Measurements from ENCODE around the gene DES. TPM values are rescaled to one million over a fixed set of nuclear protein-coding genes. Genes with fewer than 3 reads are reported as not detected.

Gene DES
- total RNA-seq, 2 donors from 2014 or later = 1.1 to 3.5 TPM

GRCh38 chr2:219400562-219400961 lies 17.6 kb upstream of the DES start:
- H3K4me3 ChIP-seq (ENCODE audit: low read length) = no peak overlapping the region
- peak; percentile 4 for TF ChIP-seq CTCF (conservative IDR thresholded peaks at IDR 0.05)
- H3K27me3 ChIP-seq (ENCODE audit: control insufficient read depth, insufficient read depth, low read length, poor library complexity, severe bottlenecking) = no peaks in the 10 kb centered on the region
- DNase-seq = no peak
- Mint-ChIP-seq H3K9me3 (no peaks in the 10 kb centered on the region), H3K36me3 (ENCODE audit: low read depth) (no peaks in the 10 kb centered on the region), H3K27me3 (ENCODE audit: insufficient read depth) (no peaks in the 10 kb centered on the region), H3K27ac (no peak overlapping the region), H3K4me1 (peaks cover 37% of the 10 kb centered on the region), H3K4me3 (no peak overlapping the region)
- WGBS, 2 experiments (ENCODE audit: insufficient coverage in 1 of 2, insufficient read length in 1 of 2) = 61 to 74% methylated on average over 5 to 6 of the region's 6 CpGs
- peaks cover 28% of the 10 kb centered on the region for H3K4me1 ChIP-seq (ENCODE audit: control insufficient read depth, insufficient read depth, low read length)
- H3K9me3 ChIP-seq (ENCODE audit: control insufficient read depth, low read length) = no peaks in the 10 kb centered on the region
- H3K27ac ChIP-seq (ENCODE audit: low read depth, low read length) = no peak overlapping the region
- H3K9ac ChIP-seq (ENCODE audit: extremely low read depth, low read length, poor library complexity, severe bottlenecking) = no peak overlapping the region
- no peaks in the 10 kb centered on the region for H3K36me3 ChIP-seq (ENCODE audit: control insufficient read depth, insufficient read depth, low read length)

DNA sequence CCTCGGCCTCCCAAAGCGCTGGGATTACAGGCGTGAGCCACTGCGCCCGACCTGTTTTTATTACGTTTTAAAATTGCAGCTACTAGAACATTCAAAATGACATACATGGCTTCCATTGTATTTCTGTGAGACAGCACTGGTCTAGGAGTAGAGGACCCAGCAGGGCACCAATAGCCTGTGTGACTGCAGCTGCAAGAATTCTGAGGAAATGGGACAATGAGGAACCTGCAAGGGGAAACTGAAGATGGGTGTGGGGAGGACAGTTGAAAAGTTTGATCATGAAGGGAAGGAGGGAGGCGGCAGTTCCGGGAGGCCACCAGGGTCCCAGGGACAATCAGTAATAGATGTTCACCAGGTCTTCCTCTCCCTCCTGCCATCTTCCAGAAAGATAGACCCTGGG lies 16.6 kb upstream of the DES start:
- Histone ChIP-seq H3K4me1 (ENCODE audit: control insufficient read depth, insufficient read depth, low read length) (peaks cover 28% of the 10 kb centered on the region), H3K36me3 (ENCODE audit: control insufficient read depth, insufficient read depth, low read length) (no peaks in the 10 kb centered on the region), H3K9me3 (ENCODE audit: control insufficient read depth, low read length) (no peaks in the 10 kb centered on the region), H3K4me3 (ENCODE audit: low read length) (no peak overlapping the region), H3K27ac (ENCODE audit: low read depth, low read length) (no peak overlapping the region), H3K9ac (ENCODE audit: extremely low read depth, low read length, poor library complexity, severe bottlenecking) (no peak overlapping the region), H3K27me3 (ENCODE audit: control insufficient read depth, insufficient read depth, low read length, poor library complexity, severe bottlenecking) (no peaks in the 10 kb centered on the region)
- Mint-ChIP-seq H3K9me3 (no peaks in the 10 kb centered on the region), H3K36me3 (ENCODE audit: low read depth) (no peaks in the 10 kb centered on the region), H3K4me3 (no peak overlapping the region), H3K27me3 (ENCODE audit: insufficient read depth) (no peaks in the 10 kb centered on the region), H3K27ac (no peak overlapping the region), H3K4me1 (peaks cover 37% of the 10 kb centered on the region)
- 89 to 96% methylated on average over 6 to 8 of the region's 8 CpGs for WGBS, 2 experiments (ENCODE audit: insufficient coverage in 1 of 2, insufficient read length in 1 of 2)
- no peak for DNase-seq
- TF ChIP-seq CTCF (conservative IDR thresholded peaks at IDR 0.05) = no peak

DNA sequence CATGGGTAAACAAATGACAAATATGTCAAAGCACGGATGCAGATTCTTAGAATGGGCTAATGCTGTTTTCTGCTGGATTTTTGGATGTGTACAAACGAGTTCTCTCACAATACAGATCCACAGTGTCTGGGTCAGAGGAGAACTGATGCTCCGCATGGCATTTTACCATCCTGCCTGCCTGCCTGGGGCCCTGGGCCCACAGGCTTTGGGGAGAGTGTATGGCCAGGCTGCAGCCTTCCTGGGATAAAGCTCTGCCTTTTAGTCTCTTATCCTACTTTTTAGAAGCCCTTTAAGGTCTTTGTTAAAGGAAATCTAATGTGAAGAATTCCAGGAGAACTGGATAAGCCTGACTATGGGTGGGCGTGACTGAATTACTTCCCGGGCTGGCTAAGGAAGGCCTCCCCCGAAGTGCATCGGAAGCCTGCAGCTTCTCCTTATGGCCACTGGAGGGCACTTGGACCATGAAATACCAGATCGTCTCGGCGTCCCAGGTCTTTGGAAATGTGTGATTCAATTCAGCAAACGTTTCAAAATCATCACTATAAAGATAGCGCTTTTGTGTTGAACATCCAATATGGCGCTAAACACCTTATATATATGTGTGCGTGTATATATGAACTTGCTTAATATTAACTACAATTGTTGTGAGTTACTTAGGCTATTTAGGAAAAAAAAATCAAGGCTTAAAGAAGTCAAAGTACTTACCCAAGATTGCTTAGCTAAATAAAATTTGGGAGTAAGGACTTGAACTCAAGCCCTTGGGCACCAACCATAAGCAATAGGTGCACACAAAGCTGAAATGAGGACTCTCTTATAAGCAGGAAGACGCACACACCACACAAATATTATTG lies 15.3 kb upstream of the DES start:
- H3K27me3 ChIP-seq (ENCODE audit: control insufficient read depth, insufficient read depth, low read length, poor library complexity, severe bottlenecking) = no peaks in the 10 kb centered on the region
- H3K4me1 ChIP-seq (ENCODE audit: control insufficient read depth, insufficient read depth, low read length) = peaks cover 28% of the 10 kb centered on the region
- H3K4me3 ChIP-seq (ENCODE audit: low read length) = peak overlapping the region; percentile 8
- peak; percentile 96 for TF ChIP-seq CTCF (conservative IDR thresholded peaks at IDR 0.05)
- no peaks in the 10 kb centered on the region for H3K36me3 Mint-ChIP-seq (ENCODE audit: low read depth)
- peak overlapping the region; percentile 20 for H3K27ac Mint-ChIP-seq
- peak; percentile 93 for DNase-seq
- no peak overlapping the region for H3K4me3 Mint-ChIP-seq
- no peak overlapping the region for H3K9ac ChIP-seq (ENCODE audit: extremely low read depth, low read length, poor library complexity, severe bottlenecking)
- H3K9me3 Mint-ChIP-seq = no peaks in the 10 kb centered on the region
- WGBS, 2 experiments (ENCODE audit: insufficient coverage in 1 of 2, insufficient read length in 1 of 2) = 14 to 21% methylated on average over 8 to 13 of the region's 15 CpGs
- no peak overlapping the region for H3K27ac ChIP-seq (ENCODE audit: low read depth, low read length)
- peaks cover 37% of the 10 kb centered on the region for H3K4me1 Mint-ChIP-seq
- H3K27me3 Mint-ChIP-seq (ENCODE audit: insufficient read depth) = peaks cover 2% of the 10 kb centered on the region
- H3K9me3 ChIP-seq (ENCODE audit: control insufficient read depth, low read length) = no peaks in the 10 kb centered on the region
- H3K36me3 ChIP-seq (ENCODE audit: control insufficient read depth, insufficient read depth, low read length) = no peaks in the 10 kb centered on the region

Data from endodermal cell (in vitro differentiated cells).